ENCODE results near the gene AGAP3.
A peak's percentile ranks its signal among the peaks of the same experiment; 100 is the strongest.

AGAP3 gene

GRCh38 chr7:151148319-151149259 is 62.3 kb downstream of the AGAP3 start:
- Mint-ChIP-seq H3K9me3 (no peaks in the 10 kb centered on the region), H3K4me1 (no peaks in the 10 kb centered on the region), H3K36me3 (peaks cover 11% of the 10 kb centered on the region), H3K4me3 (no peak overlapping the region), H3K27ac (no peak overlapping the region), H3K27me3 (no peaks in the 10 kb centered on the region)
- no peak for ATAC-seq

- H3K27me3 Mint-ChIP-seq, result peaks cover 8% of the 10 kb centered on the region
- no peak overlapping the region for H3K27ac Mint-ChIP-seq
- no peak overlapping the region for H3K4me3 Mint-ChIP-seq
- H3K9me3 Mint-ChIP-seq, result no peaks in the 10 kb centered on the region
- H3K4me1 Mint-ChIP-seq, result no peaks in the 10 kb centered on the region
- no peak for ATAC-seq
- no peaks in the 10 kb centered on the region for H3K36me3 Mint-ChIP-seq
Observed at GRCh38 chr7:151150388-151150787, 64.1 kb downstream of the AGAP3 start.

GRCh38 chr7:151152643-151153513 is 66.6 kb downstream of the AGAP3 start:
- H3K36me3 Mint-ChIP-seq, result no peaks in the 10 kb centered on the region
- no peak for ATAC-seq
- H3K27me3 Mint-ChIP-seq, result peaks cover 14% of the 10 kb centered on the region
- no peak overlapping the region for H3K27ac Mint-ChIP-seq
- H3K4me1 Mint-ChIP-seq, result no peaks in the 10 kb centered on the region
- no peaks in the 10 kb centered on the region for H3K9me3 Mint-ChIP-seq
- H3K4me3 Mint-ChIP-seq, result no peak overlapping the region

- H3K4me1 Mint-ChIP-seq, result no peaks in the 10 kb centered on the region
- peaks cover 14% of the 10 kb centered on the region for H3K27me3 Mint-ChIP-seq
- no peak for ATAC-seq
Observed at GRCh38 chr7:151157645-151158329, 71.5 kb downstream of the AGAP3 start.

GRCh38 chr7:151161757-151162156 is 75.5 kb downstream of the AGAP3 start:
- Mint-ChIP-seq H3K27ac (no peak overlapping the region), H3K4me3 (no peak overlapping the region), H3K27me3 (no peaks in the 10 kb centered on the region), H3K9me3 (no peaks in the 10 kb centered on the region), H3K36me3 (no peaks in the 10 kb centered on the region), H3K4me1 (peaks cover 4% of the 10 kb centered on the region)
- ATAC-seq, result no peak

More at GRCh38 chr7:151157645-151158329, 71.5 kb downstream of the AGAP3 start:
- no peaks in the 10 kb centered on the region for H3K36me3 Mint-ChIP-seq
- no peak overlapping the region for H3K27ac Mint-ChIP-seq
- H3K4me3 Mint-ChIP-seq, result no peak overlapping the region
- no peaks in the 10 kb centered on the region for H3K9me3 Mint-ChIP-seq

GRCh38 chr7:151166629-151167196 is 80.4 kb downstream of the AGAP3 start:
- Mint-ChIP-seq H3K9me3 (no peaks in the 10 kb centered on the region), H3K4me1 (peaks cover 14% of the 10 kb centered on the region), H3K36me3 (no peaks in the 10 kb centered on the region), H3K4me3 (peak overlapping the region; percentile 42), H3K27ac (no peak overlapping the region), H3K27me3 (peaks cover 33% of the 10 kb centered on the region)
- no peak for ATAC-seq

- H3K4me1 Mint-ChIP-seq, result peaks cover 16% of the 10 kb centered on the region
- peaks cover 40% of the 10 kb centered on the region for H3K27me3 Mint-ChIP-seq
- H3K9me3 Mint-ChIP-seq, result no peaks in the 10 kb centered on the region
- peak within 1 kb of the TSS; percentile 75 for H3K4me3 Mint-ChIP-seq
- ATAC-seq, result peak; percentile 48
- no peak within 1 kb of the TSS for H3K27ac Mint-ChIP-seq
- no peaks in the 10 kb centered on the region for H3K36me3 Mint-ChIP-seq
Observed at GRCh38 chr7:151167197-151167961, 81.1 kb downstream of the AGAP3 start, which contains the start of gene GBX1. Gene GBX1 (minus strand): TSS chr7:151167694. CDS start chr7:151167548, 146 bp downstream.

GRCh38 chr7:151168003-151168786 is 81.9 kb downstream of the AGAP3 start:
- peak; percentile 80 for ATAC-seq
- no peak overlapping the region for H3K27ac Mint-ChIP-seq
- H3K9me3 Mint-ChIP-seq, result no peaks in the 10 kb centered on the region
- H3K4me3 Mint-ChIP-seq, result peak overlapping the region; percentile 75
- no peaks in the 10 kb centered on the region for H3K36me3 Mint-ChIP-seq
- H3K27me3 Mint-ChIP-seq, result peaks cover 48% of the 10 kb centered on the region
- peaks cover 22% of the 10 kb centered on the region for H3K4me1 Mint-ChIP-seq

GRCh38 chr7:151168787-151169162 is 82.5 kb downstream of the AGAP3 start:
- Mint-ChIP-seq H3K27me3 (peaks cover 54% of the 10 kb centered on the region), H3K27ac (no peak overlapping the region), H3K9me3 (no peaks in the 10 kb centered on the region), H3K36me3 (no peaks in the 10 kb centered on the region), H3K4me1 (peaks cover 22% of the 10 kb centered on the region), H3K4me3 (peak overlapping the region; percentile 75)
- no peak for ATAC-seq

- ATAC-seq, result peak; percentile 65
- Mint-ChIP-seq H3K9me3 (no peaks in the 10 kb centered on the region), H3K4me1 (peaks cover 17% of the 10 kb centered on the region), H3K36me3 (no peaks in the 10 kb centered on the region), H3K4me3 (no peak overlapping the region), H3K27me3 (peaks cover 90% of the 10 kb centered on the region), H3K27ac (no peak overlapping the region)
Observed at GRCh38 chr7:151172273-151173141, 86.2 kb downstream of the AGAP3 start.

- peaks cover 94% of the 10 kb centered on the region for H3K27me3 Mint-ChIP-seq
- H3K36me3 Mint-ChIP-seq, result no peaks in the 10 kb centered on the region
- no peaks in the 10 kb centered on the region for H3K9me3 Mint-ChIP-seq
- peak; percentile 2 for ATAC-seq
- H3K27ac Mint-ChIP-seq, result no peak overlapping the region
- peaks cover 12% of the 10 kb centered on the region for H3K4me1 Mint-ChIP-seq
- H3K4me3 Mint-ChIP-seq, result no peak overlapping the region
Observed at GRCh38 chr7:151173386-151174245, 87.3 kb downstream of the AGAP3 start.

Data from stimulated activated memory B cell treated with anti-CD40 and anti-IgM and Interleukin-4, amounts not matched to agents 10 μg/mL and 1 μg/mL and 100 μg/mL, for 72 hours (primary cell).